Lower leg skin (tissue), 3 donors: ENCODE data around the gene DMKN.

ENCODE experiments used
- CTCF ChIP-seq, 3 donors: fragments of 450-650 bp; IDR thresholded peaks; one replicate each; pipeline ENCODE4 v1.5.1; 2016; ENCODE audit warnings: antibody characterized with exemption in 3 of 3, mild to moderate bottlenecking in 3 of 3, moderate library complexity in 2 of 3
- POLR2A ChIP-seq, 2 donors: fragments of 450-650 bp; IDR thresholded peaks; one replicate each; pipeline ENCODE4 v1.6.1; 2016 to 2017; ENCODE audit warnings: antibody characterized with exemption in 2 of 2, mild to moderate bottlenecking in 1 of 2, moderate library complexity in 1 of 2

GRCh38 chr19:35486268-35486708 lies 27.2 kb downstream of the DMKN start:
- TF ChIP-seq CTCF (IDR thresholded peaks at IDR 0.05) (no peak), POLR2A (IDR thresholded peaks at IDR 0.05) (no peak)
